ENCODE data around the gene TERT.

Gene TERT

DNA sequence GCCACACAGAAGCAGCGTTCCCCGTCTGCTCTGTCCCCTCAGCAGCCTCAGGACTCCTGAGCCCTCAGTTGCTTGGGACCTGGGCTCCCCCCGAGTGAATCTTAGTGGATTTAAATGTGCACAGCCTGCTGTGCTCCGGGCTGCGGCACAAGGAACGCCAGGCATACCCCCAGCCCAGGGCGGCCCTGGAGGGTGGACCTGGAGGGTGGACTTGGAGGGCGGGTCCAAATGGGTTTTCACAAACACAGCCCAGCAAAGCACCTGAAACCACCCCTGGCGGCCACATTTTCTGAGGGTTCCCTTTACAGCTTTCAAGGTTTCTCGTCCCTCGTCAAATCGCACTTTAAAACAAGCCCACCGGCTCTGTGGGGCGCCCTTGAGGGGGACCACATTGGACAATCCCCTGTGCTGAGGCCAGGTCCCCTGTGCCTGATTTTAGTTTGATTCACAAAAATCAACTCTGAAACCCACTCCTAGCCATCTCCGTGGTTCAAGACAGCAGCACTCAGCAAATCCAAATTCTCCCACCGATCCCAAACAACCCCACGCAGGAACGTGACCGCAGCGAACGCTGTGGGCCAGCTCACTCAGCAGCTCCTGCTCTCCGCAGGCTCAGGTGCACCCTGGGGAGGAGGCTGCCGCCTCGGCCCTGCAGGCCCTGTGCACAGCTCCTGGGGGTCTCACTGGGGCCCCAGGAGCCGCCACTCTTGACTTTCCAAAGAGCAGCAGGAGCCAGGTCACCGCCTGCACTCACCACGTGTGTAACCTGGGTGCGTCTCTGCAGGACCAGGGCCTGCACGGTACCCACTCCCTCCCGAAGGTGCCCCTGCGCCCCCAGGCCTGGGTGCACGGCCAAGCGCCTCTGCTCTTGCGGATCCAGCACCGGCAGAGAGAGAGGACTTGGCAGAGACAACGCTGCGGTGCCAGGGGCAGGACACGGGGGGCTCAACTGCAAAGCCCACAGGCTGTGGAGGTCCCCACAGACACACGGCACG lies 29.1 kb downstream of the TERT start:
- TF ChIP-seq, protein P1, sequence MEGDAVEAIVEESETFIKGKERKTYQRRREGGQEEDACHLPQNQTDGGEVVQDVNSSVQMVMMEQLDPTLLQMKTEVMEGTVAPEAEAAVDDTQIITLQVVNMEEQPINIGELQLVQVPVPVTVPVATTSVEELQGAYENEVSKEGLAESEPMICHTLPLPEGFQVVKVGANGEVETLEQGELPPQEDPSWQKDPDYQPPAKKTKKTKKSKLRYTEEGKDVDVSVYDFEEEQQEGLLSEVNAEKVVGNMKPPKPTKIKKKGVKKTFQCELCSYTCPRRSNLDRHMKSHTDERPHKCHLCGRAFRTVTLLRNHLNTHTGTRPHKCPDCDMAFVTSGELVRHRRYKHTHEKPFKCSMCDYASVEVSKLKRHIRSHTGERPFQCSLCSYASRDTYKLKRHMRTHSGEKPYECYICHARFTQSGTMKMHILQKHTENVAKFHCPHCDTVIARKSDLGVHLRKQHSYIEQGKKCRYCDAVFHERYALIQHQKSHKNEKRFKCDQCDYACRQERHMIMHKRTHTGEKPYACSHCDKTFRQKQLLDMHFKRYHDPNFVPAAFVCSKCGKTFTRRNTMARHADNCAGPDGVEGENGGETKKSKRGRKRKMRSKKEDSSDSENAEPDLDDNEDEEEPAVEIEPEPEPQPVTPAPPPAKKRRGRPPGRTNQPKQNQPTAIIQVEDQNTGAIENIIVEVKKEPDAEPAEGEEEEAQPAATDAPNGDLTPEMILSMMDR (IDR thresholded peaks at IDR 0.05; ENCODE audit: control insufficient read depth, extremely low read depth, insufficient read depth): no peak
- no peak for DNase-seq (ENCODE audit: low read depth)
- H3K4me3 ChIP-seq (ENCODE audit: low read depth, low read length): no peak overlapping the region

DNA sequence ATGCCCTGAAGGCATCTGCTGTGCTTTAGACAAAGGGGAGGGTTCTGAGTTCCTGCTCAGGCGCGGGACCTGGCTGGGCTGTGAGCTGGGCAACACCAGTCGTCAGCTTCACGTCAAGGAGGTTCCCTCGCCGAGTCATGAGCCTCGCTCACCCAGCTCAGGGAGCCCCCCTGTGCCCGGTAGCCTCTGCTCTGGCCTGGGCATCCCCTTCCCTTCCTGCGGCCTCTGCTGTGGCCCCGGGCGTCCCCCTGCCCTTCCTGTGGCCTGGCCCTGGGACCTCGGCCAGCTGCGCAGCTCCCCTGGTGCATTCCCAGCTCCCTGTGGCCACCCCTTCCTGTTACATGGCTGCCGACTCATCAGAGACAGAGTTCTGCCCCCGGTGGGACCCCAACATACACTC lies 29.8 kb downstream of the TERT start:
- no peak overlapping the region for H3K4me3 ChIP-seq (ENCODE audit: low read depth, low read length)
- TF ChIP-seq, protein P1 (IDR thresholded peaks at IDR 0.05; ENCODE audit: control insufficient read depth, extremely low read depth, insufficient read depth): no peak
- no peak for DNase-seq (ENCODE audit: low read depth)

DNA sequence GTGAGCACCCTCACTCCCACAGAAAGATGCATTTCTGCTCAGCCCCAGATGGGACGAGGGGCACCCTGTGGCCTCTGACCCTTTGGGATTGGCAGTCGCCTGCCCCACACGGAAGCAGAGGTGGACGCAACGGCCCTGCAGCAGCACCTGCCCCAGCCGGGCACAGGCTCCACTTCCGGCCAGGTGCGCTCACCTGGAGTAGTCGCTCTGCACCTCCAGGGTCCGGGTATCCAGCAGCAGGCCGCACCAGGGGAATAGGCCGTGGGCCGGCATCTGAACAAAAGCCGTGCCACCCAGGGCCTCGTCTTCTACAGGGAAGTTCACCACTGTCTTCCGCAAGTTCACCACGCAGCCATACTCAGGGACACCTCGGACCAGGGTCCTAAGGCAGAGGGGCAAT lies 30.7 kb downstream of the TERT start:
- TF ChIP-seq, protein P1 (IDR thresholded peaks at IDR 0.05; ENCODE audit: control insufficient read depth, extremely low read depth, insufficient read depth): no peak
- DNase-seq (ENCODE audit: low read depth): no peak
- no peak overlapping the region for H3K4me3 ChIP-seq (ENCODE audit: low read depth, low read length)

DNA sequence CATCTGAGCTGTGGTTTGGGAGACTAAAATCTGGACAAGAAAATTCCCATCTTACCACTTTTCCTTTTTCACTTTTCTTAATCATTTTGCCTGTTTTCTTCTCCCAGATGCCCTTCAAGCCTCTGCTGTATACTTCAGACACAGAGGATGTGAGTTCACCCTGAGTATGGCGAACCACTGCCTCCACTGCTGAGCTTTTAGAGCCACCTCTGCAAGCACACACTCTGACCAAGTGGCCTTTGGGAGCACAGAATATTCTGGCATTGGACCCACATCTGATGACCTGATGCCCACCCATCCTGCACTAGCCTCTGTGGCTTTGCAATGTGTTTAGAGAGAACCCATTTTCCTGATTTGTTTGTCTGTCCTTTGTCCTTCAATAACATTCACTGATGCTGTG lies 32.5 kb downstream of the TERT start:
- TF ChIP-seq, protein P1 (IDR thresholded peaks at IDR 0.05; ENCODE audit: control insufficient read depth, extremely low read depth, insufficient read depth): no peak
- peak; percentile 6 for DNase-seq (ENCODE audit: low read depth)

DNA sequence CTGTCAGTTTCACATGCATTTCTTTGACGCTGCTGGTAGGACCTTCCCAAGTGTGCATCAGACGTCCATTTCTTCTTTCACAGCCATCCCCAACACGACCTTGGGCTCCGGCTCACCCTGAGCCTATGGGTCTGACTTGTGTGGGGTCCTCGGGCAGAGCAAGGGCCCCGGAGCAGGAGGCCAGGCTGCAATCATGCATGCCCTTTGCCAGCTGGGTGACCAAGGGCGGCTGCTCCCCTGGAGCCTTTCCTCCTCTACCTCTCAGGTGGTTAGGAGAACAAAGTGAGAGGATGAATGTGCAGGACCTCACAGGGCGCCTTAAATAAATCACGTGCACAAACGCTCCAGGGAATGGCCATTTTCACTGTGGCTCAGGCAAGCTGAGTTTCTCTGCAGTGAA lies 33.2 kb downstream of the TERT start:
- no peak for DNase-seq (ENCODE audit: low read depth)
- H3K4me3 ChIP-seq (ENCODE audit: low read depth, low read length): no peak overlapping the region
- TF ChIP-seq, protein P1 (IDR thresholded peaks at IDR 0.05; ENCODE audit: control insufficient read depth, extremely low read depth, insufficient read depth): no peak

More for the DNA sequence above, 32.5 kb downstream of the TERT start:
- H3K4me3 ChIP-seq (ENCODE audit: low read depth, low read length): no peak overlapping the region

DNA sequence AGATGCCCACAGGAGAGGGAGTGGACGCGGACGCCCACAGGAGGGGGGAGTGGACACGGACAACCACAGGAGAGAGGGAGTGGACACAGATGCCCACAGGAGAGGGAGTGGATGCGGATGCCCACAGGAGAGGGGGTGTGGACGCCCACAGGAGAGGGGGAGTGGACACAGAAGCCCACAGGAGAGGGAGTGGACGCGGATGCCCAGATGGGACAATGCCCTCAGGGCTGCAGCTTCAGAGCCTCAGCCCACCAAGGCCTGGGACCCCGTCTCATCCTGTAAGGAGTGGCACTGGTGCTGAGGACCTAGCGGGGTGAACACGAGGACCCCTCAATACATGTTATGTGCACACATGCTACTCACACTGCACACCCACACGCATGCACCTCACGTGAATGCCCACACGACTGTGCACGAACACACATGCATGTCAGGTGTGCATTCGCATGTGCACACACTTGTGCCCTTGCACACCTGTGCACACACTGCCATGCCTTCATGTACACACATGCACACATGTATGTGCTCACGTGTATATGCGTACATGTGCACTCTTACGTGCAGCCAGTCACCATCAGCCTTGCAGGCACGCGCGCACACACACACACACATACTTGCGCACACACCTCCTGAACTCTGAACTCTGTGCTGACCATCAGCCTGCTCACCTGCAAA lies 34.9 kb downstream of the TERT start:
- TF ChIP-seq, protein P1 (IDR thresholded peaks at IDR 0.05; ENCODE audit: control insufficient read depth, extremely low read depth, insufficient read depth): no peak
- H3K4me3 ChIP-seq (ENCODE audit: low read depth, low read length): no peak overlapping the region
- DNase-seq (ENCODE audit: low read depth): no peak
